ENCODE data around the gene PIK3AP1.

- TF ChIP-seq EP300 (IDR thresholded peaks at IDR 0.05) (no peak), POLR2A (IDR thresholded peaks at IDR 0.05; ENCODE audit: low read depth) (no peak), CTCF (IDR thresholded peaks at IDR 0.05) (no peak)
Observed at GRCh38 chr10:96638120-96638519, 82.2 kb downstream of the PIK3AP1 start.
